GM12875 (cell line): ENCODE data around the gene TAL1.
"Not testable (repeated sequence)": the region's sequence is repeated elsewhere in the genome, so short reads cannot be mapped to it uniquely, and the experiment has no call there.

ENCODE experiments used
- H3K4me3 ChIP-seq: one replicate; pipeline ENCODE4 v1.5.1; 2011; ENCODE audit warnings: low read depth, low read length, control low read depth
- CTCF ChIP-seq: IDR thresholded peaks from 2 replicates; pipeline ENCODE4 v1.5.1; 2011; ENCODE audit warnings: low read depth, mild to moderate bottlenecking, control low read depth, inconsistent platforms, low read length, moderate library complexity, borderline replicate concordance; ENCODE audit not compliant: insufficient read depth

TAL1 gene

GRCh38 chr1:47210666-47211065 is 21.4 kb downstream of the TAL1 start:
- H3K4me3 ChIP-seq, result no peak overlapping the region
- no peak for TF ChIP-seq CTCF

DNA sequence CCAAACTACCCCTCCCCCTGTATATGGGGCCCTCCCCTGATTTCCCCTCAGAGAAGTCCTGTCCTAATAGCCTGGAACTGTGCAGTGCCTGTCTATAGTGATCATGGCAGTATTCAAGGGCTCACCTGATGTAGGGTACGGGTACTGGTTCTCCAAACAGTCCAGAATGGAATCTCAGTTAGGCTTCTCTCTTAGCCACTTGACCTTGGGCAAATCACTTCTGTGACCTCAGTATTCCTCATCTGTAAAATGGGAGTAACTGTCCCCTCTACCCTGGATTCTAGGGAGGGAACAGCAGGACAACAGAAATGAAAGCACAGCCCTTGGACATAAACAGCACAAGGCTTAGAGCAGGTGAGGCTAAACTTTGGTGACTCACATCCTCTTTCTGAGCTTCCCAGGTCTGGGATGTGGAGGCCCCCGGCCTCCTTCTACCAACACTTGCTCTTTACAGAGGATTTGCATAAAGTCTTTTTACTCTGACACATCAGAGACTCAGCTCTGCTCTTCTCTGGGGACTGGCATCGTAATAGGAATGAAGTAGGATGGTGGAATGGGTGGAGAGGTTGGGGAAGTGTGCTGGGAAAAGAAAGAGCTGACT is 22.2 kb downstream of the TAL1 start:
- no peak overlapping the region for H3K4me3 ChIP-seq
- no peak for TF ChIP-seq CTCF

DNA sequence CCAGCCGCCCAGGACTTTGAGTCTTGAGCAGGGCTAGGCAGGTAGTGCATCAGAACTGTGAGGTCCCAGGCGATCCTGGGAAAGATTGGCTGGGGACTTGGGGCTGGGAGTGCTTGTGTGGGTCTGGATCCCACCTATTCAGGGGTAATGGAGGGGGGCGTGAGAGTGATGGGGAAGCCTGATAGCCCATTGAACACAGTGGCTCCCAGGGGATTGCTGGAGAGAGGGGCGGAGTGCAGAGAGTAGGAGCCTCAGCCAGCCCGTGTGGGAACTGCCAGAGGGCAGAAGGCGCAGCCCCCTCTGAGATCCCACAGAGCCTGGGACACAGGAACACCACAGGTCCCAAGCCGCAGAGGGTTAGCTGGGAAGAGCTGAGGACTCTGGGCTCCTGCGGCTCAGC is 22.9 kb downstream of the TAL1 start:
- no peak for TF ChIP-seq CTCF
- H3K4me3 ChIP-seq, result no peak overlapping the region

GRCh38 chr1:47208374-47208850 is 23.6 kb downstream of the TAL1 start:
- no peak for TF ChIP-seq CTCF
- no peak overlapping the region for H3K4me3 ChIP-seq

- H3K4me3 ChIP-seq, result no peak overlapping the region
- no peak for TF ChIP-seq CTCF
Measured at GRCh38 chr1:47207803-47208373, 24.1 kb downstream of the TAL1 start.

GRCh38 chr1:47205918-47206317 is 26.1 kb downstream of the TAL1 start:
- no peak overlapping the region for H3K4me3 ChIP-seq
- TF ChIP-seq CTCF, result no peak

DNA sequence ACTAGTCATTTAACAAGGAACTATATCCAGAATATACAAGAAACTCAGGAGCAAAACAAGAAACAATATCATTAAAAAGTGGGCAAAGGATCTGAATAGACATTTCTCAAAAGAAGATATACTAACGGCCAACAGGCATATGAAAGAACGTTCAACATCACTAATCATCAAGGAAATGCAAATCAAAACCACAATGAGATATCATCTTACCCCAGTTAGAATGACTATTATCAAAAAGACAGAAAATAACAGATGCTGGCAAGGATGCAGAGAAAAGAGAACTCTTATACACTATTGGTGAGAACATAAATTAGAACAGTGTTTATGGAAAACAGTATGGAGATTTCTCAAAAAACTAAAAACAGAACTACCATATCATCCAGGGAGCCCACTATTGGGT is 28.5 kb downstream of the TAL1 start:
- not testable (repeated sequence) for H3K4me3 ChIP-seq
